Activated CD4-positive, alpha-beta memory T cell treated with anti-CD3 and anti-CD28 coated beads for 36 hours (primary cell): Measurements from ENCODE around the gene TIMM23. TPM values are rescaled to one million over a fixed set of nuclear protein-coding genes. Genes with fewer than 3 reads are reported as not detected.
"Not testable (repeated sequence)": the region's sequence is repeated elsewhere in the genome, so short reads cannot be mapped to it uniquely, and the experiment has no call there.

Experiments used
- CTCF ChIA-PET: fragments of 350-600 bp; sonication (Branson Sonifier 250); formaldehyde crosslinking; loops from one replicate; lab custom pipeline; 2021; ENCODE audit warnings: antibody characterized with exemption, inconsistent platforms; lab: Charles Lee
- POLR2A ChIA-PET: fragments of 350-600 bp; sonication (Branson Sonifier 250); formaldehyde crosslinking; loops from one replicate; lab custom pipeline; 2021; ENCODE audit warnings: antibody characterized with exemption; lab: Charles Lee
- DNase-seq: peaks from one replicate; pipeline ENCODE4 v3.0.0-alpha.2; 2020
- H3K27ac Mint-ChIP-seq: one replicate; pipeline ENCODE4 v1.8.0; 2021; ENCODE audit warnings: mixed read lengths
- H3K27me3 Mint-ChIP-seq: one replicate; pipeline ENCODE4 v1.8.0; 2021; ENCODE audit warnings: mixed read lengths
- H3K36me3 Mint-ChIP-seq: one replicate; pipeline ENCODE4 v1.8.0; 2021; ENCODE audit warnings: mixed read lengths
- H3K4me1 Mint-ChIP-seq: one replicate; pipeline ENCODE4 v1.8.0; 2021; ENCODE audit warnings: low read depth, mixed read lengths
- H3K4me3 Mint-ChIP-seq: one replicate; pipeline ENCODE4 v1.8.0; 2021; ENCODE audit warnings: mild to moderate bottlenecking, mixed read lengths
- H3K9me3 Mint-ChIP-seq: one replicate; pipeline ENCODE4 v1.8.0; 2021; ENCODE audit warnings: mixed read lengths
- intact Hi-C: fragments of 100-400 bp; cut with micrococcal nuclease; formaldehyde crosslinking; loops from one replicate; pipeline ENCODE4 v1.15.1; 2023
- total RNA-seq, 2 experiments: library from RNA; stranded (reverse); gene quantifications; one replicate each; pipeline ENCODE4 v1.2.3, GENCODE V29; 2021

TIMM23 gene
- total RNA-seq, 2 experiments from 2014 or later, result 70.2 to 73.4 TPM

GRCh38 chr10:45962686-45963452 is 9.4 kb upstream of the TIMM23 start:
- H3K9me3 Mint-ChIP-seq, H3K36me3 Mint-ChIP-seq, H3K4me1 Mint-ChIP-seq, intact Hi-C loops, DNase-seq, H3K27me3 Mint-ChIP-seq, H3K27ac Mint-ChIP-seq, H3K4me3 Mint-ChIP-seq, POLR2A ChIA-PET, CTCF ChIA-PET: not testable (repeated sequence)

- H3K9me3 Mint-ChIP-seq, result not testable (repeated sequence)
Measured at GRCh38 chr10:45971019-45971418, 1.3 kb upstream of the TIMM23 start.

GRCh38 chr10:45971742-45972105 is 565 bp upstream of the TIMM23 start:
- POLR2A ChIA-PET, H3K36me3 Mint-ChIP-seq, CTCF ChIA-PET, H3K27me3 Mint-ChIP-seq, DNase-seq, H3K9me3 Mint-ChIP-seq: not testable (repeated sequence)
- intact Hi-C loops, result loop anchor here (2.0 kb wide), 1 partner anchor 57 kb away; no protein-coding TSS in a partner anchor
- Mint-ChIP-seq H3K4me1 (peaks cover 34% of the 10 kb centered on the region), H3K27ac (peak overlapping the region; percentile 85), H3K4me3 (peak overlapping the region; percentile 100)

More at GRCh38 chr10:45971019-45971418, 1.3 kb upstream of the TIMM23 start:
- H3K27me3 Mint-ChIP-seq, H3K27ac Mint-ChIP-seq, DNase-seq, CTCF ChIA-PET, intact Hi-C loops, H3K36me3 Mint-ChIP-seq, POLR2A ChIA-PET: not testable (repeated sequence)
- Mint-ChIP-seq H3K4me1 (peaks cover 34% of the 10 kb centered on the region), H3K4me3 (peak overlapping the region; percentile 100)

- POLR2A ChIA-PET, H3K9me3 Mint-ChIP-seq, DNase-seq, H3K27me3 Mint-ChIP-seq, H3K36me3 Mint-ChIP-seq: not testable (repeated sequence)
- intact Hi-C loops, result loop anchor here (2.0 kb wide), 1 partner anchor 56 kb away; no protein-coding TSS in a partner anchor
- Mint-ChIP-seq H3K27ac (peak overlapping the region; percentile 89), H3K4me3 (peak overlapping the region; percentile 100), H3K4me1 (peaks cover 31% of the 10 kb centered on the region)
- CTCF ChIA-PET, result interaction anchor here (1.1 kb wide), 1 partner anchor 972 kb away, joined by 3 read pairs; the partner anchor contains the start of gene ZNF22
Measured at GRCh38 chr10:45972813-45973169, 502 bp downstream of the TIMM23 start.

- H3K27ac Mint-ChIP-seq, H3K36me3 Mint-ChIP-seq, intact Hi-C loops, DNase-seq, POLR2A ChIA-PET, H3K9me3 Mint-ChIP-seq, CTCF ChIA-PET, H3K27me3 Mint-ChIP-seq, H3K4me3 Mint-ChIP-seq: not testable (repeated sequence)
- H3K4me1 Mint-ChIP-seq, result peaks cover 32% of the 10 kb centered on the region
Measured at GRCh38 chr10:45974041-45974440, 1.8 kb downstream of the TIMM23 start.

- Mint-ChIP-seq H3K36me3 (peaks cover 11% of the 10 kb centered on the region), H3K4me1 (peaks cover 19% of the 10 kb centered on the region)
- H3K9me3 Mint-ChIP-seq, H3K27me3 Mint-ChIP-seq, POLR2A ChIA-PET, H3K4me3 Mint-ChIP-seq, DNase-seq, intact Hi-C loops, H3K27ac Mint-ChIP-seq, CTCF ChIA-PET: not testable (repeated sequence)
Measured at GRCh38 chr10:45978554-45978953, 6.3 kb downstream of the TIMM23 start.

GRCh38 chr10:45981367-45981766 is 9.1 kb downstream of the TIMM23 start:
- H3K27ac Mint-ChIP-seq, DNase-seq, POLR2A ChIA-PET, H3K4me1 Mint-ChIP-seq, CTCF ChIA-PET, intact Hi-C loops, H3K27me3 Mint-ChIP-seq, H3K9me3 Mint-ChIP-seq, H3K4me3 Mint-ChIP-seq: not testable (repeated sequence)
- H3K36me3 Mint-ChIP-seq, result peaks cover 15% of the 10 kb centered on the region

- H3K27me3 Mint-ChIP-seq, POLR2A ChIA-PET, intact Hi-C loops, H3K9me3 Mint-ChIP-seq, H3K27ac Mint-ChIP-seq, H3K4me3 Mint-ChIP-seq, H3K4me1 Mint-ChIP-seq: not testable (repeated sequence)
- peak; percentile 28 for DNase-seq
- peaks cover 20% of the 10 kb centered on the region for H3K36me3 Mint-ChIP-seq
- CTCF ChIA-PET, result interaction anchor here (1.0 to 1.2 kb wide), 2 partner anchors 43 to 45 kb away, joined by 4 to 5 read pairs; no protein-coding TSS in a partner anchor
Measured at GRCh38 chr10:45983538-45984186, 11.4 kb downstream of the TIMM23 start.

- DNase-seq, H3K4me3 Mint-ChIP-seq, H3K27ac Mint-ChIP-seq, POLR2A ChIA-PET, H3K27me3 Mint-ChIP-seq, H3K9me3 Mint-ChIP-seq, intact Hi-C loops, H3K4me1 Mint-ChIP-seq: not testable (repeated sequence)
- H3K36me3 Mint-ChIP-seq, result peaks cover 16% of the 10 kb centered on the region
- CTCF ChIA-PET, result interaction anchor here (1.0 to 1.2 kb wide), 2 partner anchors 42 to 44 kb away, joined by 4 to 5 read pairs; no protein-coding TSS in a partner anchor
Measured at GRCh38 chr10:45984473-45984872, 12.2 kb downstream of the TIMM23 start.

GRCh38 chr10:45985590-45985989 is 13.3 kb downstream of the TIMM23 start:
- H3K36me3 Mint-ChIP-seq, result peaks cover 16% of the 10 kb centered on the region
- POLR2A ChIA-PET, intact Hi-C loops, H3K4me3 Mint-ChIP-seq, H3K27me3 Mint-ChIP-seq, H3K9me3 Mint-ChIP-seq, CTCF ChIA-PET, H3K4me1 Mint-ChIP-seq, H3K27ac Mint-ChIP-seq, DNase-seq: not testable (repeated sequence)

GRCh38 chr10:45997557-45997956 is 25.3 kb downstream of the TIMM23 start:
- H3K36me3 Mint-ChIP-seq, result peaks cover 42% of the 10 kb centered on the region
- POLR2A ChIA-PET, result interaction anchor here (0.6 kb wide), 1 partner anchor 136 kb away, joined by 3 read pairs; no protein-coding TSS in a partner anchor

GRCh38 chr10:45997994-45998763 is 25.9 kb downstream of the TIMM23 start:
- CTCF ChIA-PET, result no interaction called here
- no peak for DNase-seq
- POLR2A ChIA-PET, result interaction anchor here (0.6 kb wide), 1 partner anchor 136 kb away, joined by 3 read pairs; no protein-coding TSS in a partner anchor
- no peak overlapping the region for H3K27ac Mint-ChIP-seq
- H3K4me3 Mint-ChIP-seq, result no peak overlapping the region
- intact Hi-C loops, result loop anchor here (2.0 kb wide), 1 partner anchor 31 kb away; no protein-coding TSS in a partner anchor
- peaks cover 8% of the 10 kb centered on the region for H3K9me3 Mint-ChIP-seq
- H3K4me1 Mint-ChIP-seq, result no peaks in the 10 kb centered on the region
- H3K27me3 Mint-ChIP-seq, result no peaks in the 10 kb centered on the region
- peaks cover 42% of the 10 kb centered on the region for H3K36me3 Mint-ChIP-seq

More at GRCh38 chr10:45997557-45997956, 25.3 kb downstream of the TIMM23 start:
- intact Hi-C loops, result no loop called here
- CTCF ChIA-PET, result no interaction called here
- no peak overlapping the region for H3K4me3 Mint-ChIP-seq
- peak overlapping the region; percentile 42 for H3K27ac Mint-ChIP-seq
- H3K4me1 Mint-ChIP-seq, result no peaks in the 10 kb centered on the region
- H3K27me3 Mint-ChIP-seq, result no peaks in the 10 kb centered on the region
- no peak for DNase-seq
- H3K9me3 Mint-ChIP-seq, result peaks cover 8% of the 10 kb centered on the region
